ENCODE data around the gene KLHL3.

Gene KLHL3

DNA sequence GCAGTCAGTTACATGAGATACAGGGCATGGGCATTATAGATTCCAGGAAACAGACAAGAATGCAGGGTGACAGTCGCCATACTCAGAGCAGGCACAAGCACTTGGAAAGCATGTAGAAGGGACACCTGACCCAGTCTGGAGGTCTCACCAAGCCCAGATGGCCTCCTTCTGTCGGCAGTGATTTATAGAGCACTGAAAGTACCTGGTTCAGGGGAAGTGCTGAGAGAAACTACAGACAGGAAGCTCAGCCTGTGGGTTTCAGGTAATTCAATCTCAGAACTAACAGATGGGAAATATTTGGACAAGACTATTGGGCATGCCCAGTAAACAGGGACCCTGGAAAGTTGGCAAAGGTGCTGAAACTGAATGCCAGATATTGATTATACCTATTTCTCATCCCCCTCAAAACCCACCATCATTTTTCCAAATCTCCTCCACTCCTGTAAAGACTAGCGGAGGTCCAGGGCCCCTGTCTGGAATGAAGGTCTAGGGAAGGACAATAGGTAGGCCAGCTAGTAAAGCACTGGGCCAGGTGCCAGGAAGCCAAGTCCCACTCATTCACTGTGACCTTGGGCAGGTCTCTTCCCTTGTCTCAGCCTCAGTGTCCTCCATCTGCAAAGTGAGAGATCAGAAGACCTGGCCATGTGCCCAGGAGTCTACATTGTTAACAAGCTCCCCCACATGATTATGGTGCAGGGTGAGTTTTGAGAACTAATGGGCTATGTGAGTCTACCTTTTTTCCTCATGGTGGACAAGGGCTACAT lies 26.9 kb downstream of the KLHL3 start:
- no peak for DNase-seq (ENCODE audit: low spot score)

DNA sequence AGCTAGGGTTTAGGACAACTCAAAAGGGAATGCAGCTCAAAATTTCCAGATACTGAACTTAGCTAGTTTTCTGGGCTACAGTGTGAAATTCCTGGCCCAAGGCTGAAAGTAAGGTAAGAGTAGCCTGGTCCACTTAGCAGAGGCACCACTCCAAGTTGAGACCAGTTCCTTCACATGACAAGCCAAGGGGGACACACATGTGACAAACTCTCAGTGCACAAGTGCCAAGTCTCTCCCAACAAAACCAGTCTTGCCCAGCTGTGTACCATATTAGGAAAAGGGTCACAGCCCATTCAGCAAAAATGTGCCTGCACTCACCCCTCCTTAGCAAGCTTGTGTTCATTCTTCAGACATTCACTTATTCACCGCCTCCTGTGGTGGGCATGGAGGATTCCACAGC lies 27.8 kb downstream of the KLHL3 start:
- no peak for DNase-seq (ENCODE audit: low spot score)

- DNase-seq (ENCODE audit: low spot score), result no peak
Measured at GRCh38 chr5:137706841-137707240, 29.0 kb downstream of the KLHL3 start.

DNA sequence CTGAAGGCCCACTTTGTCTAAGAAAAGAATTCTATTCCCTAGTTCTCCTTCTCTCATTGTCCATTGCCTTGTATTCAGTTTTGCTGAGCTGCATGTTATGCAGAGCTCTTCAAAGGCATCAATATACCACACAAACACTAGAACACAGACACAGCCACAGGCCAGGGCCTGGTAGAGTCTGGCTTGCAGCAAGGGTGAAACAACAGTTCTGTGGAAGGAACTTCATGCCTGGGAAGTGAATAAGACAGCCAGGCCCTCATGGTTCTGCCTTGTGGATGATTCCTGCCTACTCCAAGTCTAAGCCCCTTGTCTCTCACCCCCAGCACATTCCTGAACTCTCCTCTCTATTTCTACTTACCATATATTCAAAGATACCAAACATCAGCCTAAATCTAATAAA lies 30.8 kb downstream of the KLHL3 start:
- DNase-seq (ENCODE audit: low spot score), result no peak

DNA sequence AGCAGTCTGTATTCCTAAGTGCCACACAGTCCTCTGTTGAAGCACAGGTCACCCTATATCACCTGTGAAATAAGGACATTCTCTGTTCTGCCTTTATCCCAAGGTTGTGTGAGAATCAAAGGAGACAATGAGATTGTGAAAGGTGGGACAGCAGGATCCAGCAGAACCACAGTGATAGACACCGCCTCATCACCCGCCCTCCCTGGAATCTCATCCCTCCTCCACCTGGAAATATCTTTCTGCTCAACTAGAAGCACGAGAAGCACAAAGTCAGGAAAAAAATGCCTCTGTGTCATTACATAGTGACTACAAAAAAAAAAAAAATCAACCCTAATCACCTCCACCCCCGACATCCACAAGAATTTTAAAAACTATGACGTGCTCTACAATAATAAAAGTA lies 32.3 kb downstream of the KLHL3 start:
- no peak for DNase-seq (ENCODE audit: low spot score)

DNA sequence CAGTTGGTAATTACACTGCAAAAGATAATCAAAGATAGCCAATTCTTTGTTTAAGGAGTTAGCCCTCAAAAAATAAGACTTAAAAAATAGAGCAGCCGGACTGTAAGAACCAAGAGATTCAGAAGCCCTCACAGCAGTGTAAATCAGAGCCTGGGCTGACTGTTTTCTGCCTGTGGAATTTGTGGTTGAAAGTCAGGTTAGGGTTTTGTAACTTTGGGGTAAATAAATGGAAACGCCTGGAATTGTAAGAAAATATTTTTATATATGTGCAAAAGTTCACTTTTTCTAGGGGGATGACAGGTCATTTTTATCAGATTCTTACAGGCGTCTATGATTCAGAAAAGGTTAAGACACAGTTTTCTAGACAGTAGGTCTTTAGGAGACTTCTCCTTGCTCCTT lies 35.6 kb downstream of the KLHL3 start:
- DNase-seq (ENCODE audit: low spot score), result no peak

DNA sequence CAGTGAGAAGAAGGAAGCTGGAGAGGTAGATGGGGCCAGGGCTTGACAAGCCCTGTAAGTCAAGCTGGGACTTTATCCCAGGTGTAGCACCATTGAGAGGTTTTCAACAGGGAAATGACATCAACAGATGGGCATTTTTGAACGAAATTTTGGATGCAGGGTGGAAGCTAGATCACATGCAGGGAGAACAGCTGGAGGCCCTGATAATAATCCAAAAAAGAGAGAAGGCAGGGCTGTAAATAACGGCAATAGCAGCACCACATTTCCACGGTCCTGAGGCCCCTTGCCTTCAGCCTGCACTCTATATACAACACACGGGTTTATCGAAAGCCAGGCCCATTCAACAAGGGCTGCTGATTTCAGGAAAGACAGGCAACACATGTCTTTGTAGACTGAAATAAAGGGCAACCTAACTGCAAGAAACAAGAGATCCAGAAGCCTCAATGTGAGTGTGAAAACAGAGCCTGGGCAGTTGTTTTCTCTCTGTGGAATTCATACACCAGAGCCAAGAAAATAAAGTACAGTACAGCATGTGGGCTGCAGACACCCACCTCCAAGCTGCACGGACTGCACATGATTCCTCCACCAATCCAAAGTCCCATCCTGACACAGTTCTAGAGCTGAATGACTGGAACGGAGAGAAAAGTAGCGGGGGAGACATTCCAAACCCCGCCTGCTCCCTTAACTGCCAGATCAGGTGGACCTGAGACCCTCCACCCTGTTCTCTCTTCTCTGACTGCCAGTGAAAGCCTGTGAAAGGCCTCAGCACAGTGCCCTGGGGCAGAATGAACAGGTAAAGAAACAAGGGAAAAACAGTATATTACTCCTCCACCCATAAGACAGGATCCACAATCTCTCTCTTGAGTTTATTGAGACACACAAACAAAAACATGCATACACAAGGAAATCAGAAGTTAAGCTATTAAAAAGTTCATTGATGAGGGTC lies 36.3 kb downstream of the KLHL3 start:
- DNase-seq (ENCODE audit: low spot score), result no peak

DNA sequence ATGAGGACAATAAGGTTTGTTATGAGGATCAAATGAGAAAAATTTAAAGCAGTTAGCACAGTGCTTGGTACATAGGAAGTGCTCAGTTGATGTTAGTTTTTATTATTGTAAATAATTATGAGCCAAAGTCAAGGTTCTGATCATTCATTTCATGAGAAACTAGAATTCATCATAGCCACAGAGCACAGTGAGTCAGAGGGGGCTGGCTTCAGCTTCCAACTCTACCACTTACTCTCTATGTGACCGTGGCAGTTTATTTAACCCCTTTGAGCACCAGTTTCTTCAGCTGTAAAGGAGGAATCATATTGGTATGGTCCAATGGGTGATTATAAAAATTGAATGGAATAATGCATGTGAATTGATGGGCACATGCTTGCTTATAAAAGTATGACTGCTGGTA lies 39.4 kb downstream of the KLHL3 start:
- DNase-seq (ENCODE audit: low spot score), result no peak

GRCh38 chr5:137695651-137696428 lies 40.0 kb downstream of the KLHL3 start:
- no peak for DNase-seq (ENCODE audit: low spot score)

DNA sequence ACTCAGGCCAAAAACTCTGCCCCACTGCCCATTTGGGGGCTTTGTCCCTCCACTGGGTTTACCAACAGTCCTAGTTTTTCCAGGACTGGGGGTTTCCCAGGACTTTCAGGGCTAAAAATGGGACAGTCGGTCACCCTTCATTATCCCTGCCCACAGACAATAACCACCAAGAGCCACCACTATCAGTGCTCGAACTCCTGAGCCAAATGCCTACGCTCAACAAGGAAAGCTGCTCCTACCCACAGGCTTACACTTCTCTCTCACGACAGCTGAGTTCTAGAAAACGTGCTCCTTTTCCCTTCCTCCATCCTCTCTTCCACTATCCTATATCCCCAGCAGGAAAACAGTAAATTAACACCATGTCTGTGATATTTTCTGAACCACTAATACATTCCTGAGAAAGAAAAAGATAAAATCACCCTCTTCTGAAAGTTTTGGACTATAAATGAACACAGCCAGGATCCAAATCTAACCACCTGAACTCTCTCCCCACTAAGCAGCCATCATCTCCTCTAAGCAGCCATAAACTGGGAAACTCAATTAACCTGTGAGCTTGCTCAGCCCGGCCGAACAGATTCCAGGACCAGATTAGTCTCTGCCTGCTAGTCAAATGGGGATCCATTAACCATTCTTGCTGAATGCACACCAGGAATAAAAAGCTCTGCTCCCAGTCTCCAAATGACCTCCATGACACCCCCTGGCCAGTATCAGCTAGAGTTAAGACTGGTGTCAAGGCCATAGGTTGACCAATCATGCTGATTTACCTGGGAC lies 41.8 kb downstream of the KLHL3 start:
- DNase-seq (ENCODE audit: low spot score), result no peak

GRCh38 chr5:137693307-137693950 lies 42.5 kb downstream of the KLHL3 start:
- no peak for DNase-seq (ENCODE audit: low spot score)

DNA sequence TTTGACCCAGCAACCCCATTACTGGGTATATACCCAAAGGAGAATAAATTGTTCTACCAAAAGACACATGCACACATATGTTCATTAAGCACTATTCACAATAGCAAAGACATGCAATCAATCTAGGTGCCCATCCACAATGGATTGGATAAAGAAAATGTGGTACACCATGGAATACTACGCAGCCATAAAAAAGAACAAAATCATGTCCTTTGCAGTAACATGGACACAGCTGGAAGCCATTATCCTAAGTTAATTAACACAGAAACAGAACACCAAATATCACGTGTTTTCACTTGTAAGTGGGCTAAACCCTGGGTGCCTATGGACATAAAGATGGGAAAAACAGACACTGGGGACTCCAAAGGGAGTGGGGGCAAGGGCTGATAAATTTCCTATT lies 46.6 kb downstream of the KLHL3 start:
- DNase-seq (ENCODE audit: low spot score), result no peak

GRCh38 chr5:137688210-137688840 lies 47.6 kb downstream of the KLHL3 start:
- no peak for DNase-seq (ENCODE audit: low spot score)

GRCh38 chr5:137684761-137685160 lies 51.1 kb downstream of the KLHL3 start:
- DNase-seq (ENCODE audit: low spot score), result no peak

DNA sequence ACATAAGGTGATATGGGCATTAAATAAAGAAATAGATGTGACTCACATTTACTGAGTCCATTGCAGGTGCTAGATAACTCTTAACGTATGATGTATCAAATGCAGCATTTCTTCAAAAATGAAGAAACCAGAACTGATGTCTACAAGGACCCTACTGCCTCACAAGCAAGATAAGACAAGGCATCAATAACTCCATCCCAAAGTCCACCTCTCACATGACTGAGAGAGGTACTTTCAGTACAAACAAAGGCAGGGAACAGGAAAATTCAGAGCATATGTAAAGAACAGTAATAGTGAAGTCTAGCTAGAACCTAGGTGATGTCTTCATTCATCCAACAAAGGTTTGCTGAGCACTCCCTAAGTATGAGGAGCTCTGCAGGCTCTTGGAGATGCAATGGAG lies 54.7 kb downstream of the KLHL3 start:
- DNase-seq (ENCODE audit: low spot score), result no peak

DNA sequence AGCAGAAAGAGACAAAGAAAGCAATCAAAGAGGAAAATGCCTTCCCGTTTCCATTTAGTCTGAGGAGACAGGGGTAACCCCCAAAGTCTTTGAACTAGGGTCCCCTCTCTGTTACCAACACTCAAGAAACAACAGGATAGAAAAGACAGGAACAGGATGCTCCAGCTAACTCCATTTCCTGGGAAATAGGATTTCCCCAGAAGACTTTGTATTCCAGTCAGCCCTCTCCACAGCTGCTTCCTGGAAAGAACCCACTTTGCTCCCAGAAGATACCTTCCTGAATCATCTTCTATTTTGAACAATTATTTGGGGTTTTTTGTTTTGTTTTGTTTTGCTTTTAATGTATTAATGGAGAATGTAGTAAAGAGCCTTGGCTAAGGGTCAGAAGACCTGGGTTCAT lies 56.0 kb downstream of the KLHL3 start:
- DNase-seq (ENCODE audit: low spot score), result no peak

GRCh38 chr5:137679195-137679594 lies 56.7 kb downstream of the KLHL3 start:
- DNase-seq (ENCODE audit: low spot score), result no peak

DNA sequence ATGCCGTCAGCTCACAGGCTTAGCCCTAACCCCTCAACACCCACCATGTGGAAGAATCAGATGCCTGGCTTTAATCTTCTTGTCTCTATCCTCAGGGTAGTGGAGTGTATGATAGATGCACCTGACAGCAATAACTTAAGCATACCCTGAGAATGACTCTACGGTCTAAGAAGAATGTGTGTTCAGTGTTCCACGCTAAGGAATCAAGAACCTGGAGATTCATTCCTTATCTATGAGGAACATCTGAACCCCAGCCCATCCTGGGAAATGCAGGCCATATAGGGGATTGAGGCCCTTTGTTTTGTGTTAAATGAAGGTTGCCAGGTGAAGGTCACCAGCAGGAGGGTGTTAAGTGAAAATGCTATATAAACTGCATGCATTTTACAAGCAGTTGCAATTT lies 63.0 kb downstream of the KLHL3 start:
- no peak for DNase-seq (ENCODE audit: low spot score)

DNA sequence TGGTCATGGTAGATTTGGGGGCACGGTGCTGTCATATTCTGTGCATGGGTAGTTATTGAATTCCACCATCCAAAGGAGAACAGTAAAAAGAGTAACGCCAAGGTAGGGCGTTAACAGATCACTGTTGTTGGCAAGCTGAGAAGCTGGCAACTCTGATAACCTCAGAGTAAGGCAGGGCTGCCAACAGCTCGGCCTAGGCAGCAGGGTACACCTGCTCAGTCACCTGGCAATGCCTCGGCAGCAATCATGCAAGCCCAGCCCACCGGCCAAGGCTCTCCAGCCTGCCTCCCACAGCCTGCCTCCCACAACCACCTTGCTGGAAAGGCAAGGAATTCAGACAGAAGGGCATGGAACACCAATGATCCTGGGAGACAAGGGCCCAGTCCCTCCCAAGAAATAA lies 63.9 kb downstream of the KLHL3 start:
- no peak for DNase-seq (ENCODE audit: low spot score)

GRCh38 chr5:137669811-137670210 lies 66.1 kb downstream of the KLHL3 start:
- no peak for DNase-seq (ENCODE audit: low spot score)

DNA sequence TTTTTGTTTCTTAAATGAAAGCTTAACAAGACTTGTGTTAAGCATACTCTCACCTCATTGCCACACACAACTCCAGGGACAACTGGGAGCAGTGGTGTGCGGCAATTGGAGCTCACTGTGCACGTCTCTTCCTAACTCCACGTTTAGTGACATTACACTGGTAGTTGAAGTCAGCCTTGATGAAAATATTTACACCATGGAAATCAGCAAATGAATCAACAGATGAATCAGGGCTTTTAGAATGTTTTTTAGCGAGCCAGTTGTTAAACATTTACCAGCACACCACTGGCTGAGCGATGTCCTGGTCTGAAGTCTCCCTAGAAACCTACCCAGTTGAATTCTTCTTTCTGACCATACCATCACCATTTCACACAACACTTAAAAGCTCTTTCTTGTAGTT lies 67.3 kb downstream of the KLHL3 start:
- no peak for DNase-seq (ENCODE audit: low spot score)

Measured in HuH-7 (cell line).